ENCODE measurements around the gene TMEM50B.

TMEM50B gene

GRCh38 chr21:33493756-33494155 is 14.0 kb upstream of the TMEM50B start:
- H3K36me3 ChIP-seq (ENCODE audit: insufficient read depth, low read depth, low read length) = 0 out of 2 replicates have a peak, but pooled peaks cover 4% of the 10 kb centered on the region
- H3K9me3 ChIP-seq (ENCODE audit: insufficient read depth, low read depth, low read length) = no peaks in the 10 kb centered on the region
- peaks cover 12% of the 10 kb centered on the region for H3K4me1 ChIP-seq (ENCODE audit: insufficient read depth, low read length)
- no peak overlapping the region for H3K9ac ChIP-seq (ENCODE audit: low read depth, low read length)
- no peak overlapping the region for H3K4me3 ChIP-seq (ENCODE audit: low read length)
- H3K27ac ChIP-seq (ENCODE audit: low read length) = no peak overlapping the region
- H3K27me3 ChIP-seq (ENCODE audit: insufficient read depth, low read length) = no peaks in the 10 kb centered on the region

GRCh38 chr21:33492571-33492970 is 12.8 kb upstream of the TMEM50B start:
- Histone ChIP-seq H3K9ac (ENCODE audit: low read depth, low read length) (no peak overlapping the region), H3K36me3 (ENCODE audit: insufficient read depth, low read depth, low read length) (peaks cover 13% of the 10 kb centered on the region; the same call in 1 of the 2 replicates), H3K4me3 (ENCODE audit: low read length) (no peak overlapping the region), H3K27me3 (ENCODE audit: insufficient read depth, low read length) (no peaks in the 10 kb centered on the region), H3K27ac (ENCODE audit: low read length) (no peak overlapping the region), H3K4me1 (ENCODE audit: insufficient read depth, low read length) (peaks cover 12% of the 10 kb centered on the region), H3K9me3 (ENCODE audit: insufficient read depth, low read depth, low read length) (no peaks in the 10 kb centered on the region)

DNA sequence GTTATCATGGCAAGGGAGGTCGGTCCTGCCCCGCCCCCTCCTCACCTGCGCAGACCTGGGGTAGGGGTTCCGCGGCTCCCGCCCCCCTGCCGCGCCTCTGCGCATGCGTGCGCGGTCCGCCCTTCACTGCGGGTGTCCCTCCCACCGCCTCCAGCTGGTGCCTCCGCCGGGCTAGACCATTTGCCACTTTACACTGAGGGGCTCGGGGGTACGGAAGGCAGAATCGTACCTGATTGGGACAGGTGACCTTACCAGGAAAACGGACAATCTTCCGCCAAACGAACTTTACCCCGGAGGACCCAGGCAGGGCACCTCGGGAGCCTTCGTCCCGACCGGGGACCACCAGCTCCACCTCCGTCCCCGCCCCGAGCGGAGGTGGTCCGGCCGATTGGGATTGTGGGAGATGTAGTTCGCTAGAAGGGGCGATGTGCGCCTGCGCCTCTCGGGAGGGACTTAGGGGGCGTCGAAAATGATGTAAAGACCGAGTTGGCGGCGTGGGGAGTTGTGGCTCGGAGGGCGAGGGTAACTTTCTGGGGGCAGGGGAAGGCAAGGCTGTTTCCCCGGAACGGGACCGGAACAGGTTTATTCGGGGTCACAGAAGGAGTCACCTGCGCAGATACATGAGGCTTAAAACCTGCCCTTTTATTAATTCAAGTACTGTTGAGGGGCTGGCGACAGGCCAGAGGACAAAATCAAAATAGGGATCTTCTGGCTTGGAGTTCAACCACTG is 11.8 kb upstream of the TMEM50B start, which contains the start of gene DNAJC28:
DNAJC28 (minus strand) TSS at position 344 of the 730 bp plus-strand sequence. CDS start 2,323 bp downstream, outside the sequence.
- H3K4me1 ChIP-seq (ENCODE audit: insufficient read depth, low read length) = peaks cover 8% of the 10 kb centered on the region
- H3K36me3 ChIP-seq (ENCODE audit: insufficient read depth, low read depth, low read length) = peaks cover 13% of the 10 kb centered on the region; the same call in 1 of the 2 replicates
- no peaks in the 10 kb centered on the region for H3K9me3 ChIP-seq (ENCODE audit: insufficient read depth, low read depth, low read length)
- peak within 1 kb of the TSS; percentile 84 for H3K4me3 ChIP-seq (ENCODE audit: low read length)
- H3K27me3 ChIP-seq (ENCODE audit: insufficient read depth, low read length) = no peaks in the 10 kb centered on the region
- peak within 1 kb of the TSS; percentile 69; the same call in 1 of the 2 replicates for H3K9ac ChIP-seq (ENCODE audit: low read depth, low read length)
- H3K27ac ChIP-seq (ENCODE audit: low read length) = peak within 1 kb of the TSS; percentile 2

DNA sequence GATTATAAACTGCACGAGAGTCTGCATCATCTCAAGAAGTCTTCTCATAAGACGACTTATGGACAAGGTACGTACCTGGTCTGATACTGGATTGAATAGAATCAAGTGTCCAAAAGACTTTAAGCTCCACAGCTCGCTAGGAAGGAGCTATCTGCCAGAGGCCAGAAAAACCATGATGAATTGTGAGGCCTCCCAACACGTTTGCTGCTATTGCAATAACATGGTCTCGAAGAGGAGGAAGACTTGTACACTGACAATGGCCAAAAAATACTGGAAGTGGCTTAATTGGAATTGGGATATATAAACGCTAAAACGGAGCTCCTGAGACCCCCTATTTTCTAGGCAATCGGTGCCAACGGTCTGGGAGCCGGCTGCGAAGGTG is 11.2 kb upstream of the TMEM50B start:
- peak overlapping the region; percentile 2 for H3K27ac ChIP-seq (ENCODE audit: low read length)

GRCh38 chr21:33488936-33489335 is 9.2 kb upstream of the TMEM50B start:
- H3K27me3 ChIP-seq (ENCODE audit: insufficient read depth, low read length) = no peaks in the 10 kb centered on the region
- H3K9ac ChIP-seq (ENCODE audit: low read depth, low read length) = no peak overlapping the region
- no peaks in the 10 kb centered on the region for H3K9me3 ChIP-seq (ENCODE audit: insufficient read depth, low read depth, low read length)
- no peak overlapping the region for H3K27ac ChIP-seq (ENCODE audit: low read length)
- peaks cover 4% of the 10 kb centered on the region; the same call in 1 of the 2 replicates for H3K4me1 ChIP-seq (ENCODE audit: insufficient read depth, low read length)
- no peak overlapping the region for H3K4me3 ChIP-seq (ENCODE audit: low read length)
- peaks cover 13% of the 10 kb centered on the region; the same call in 1 of the 2 replicates for H3K36me3 ChIP-seq (ENCODE audit: insufficient read depth, low read depth, low read length)

More for the DNA sequence above, 11.2 kb upstream of the TMEM50B start:
- Histone ChIP-seq H3K4me1 (ENCODE audit: insufficient read depth, low read length) (peaks cover 4% of the 10 kb centered on the region; the same call in 1 of the 2 replicates), H3K36me3 (ENCODE audit: insufficient read depth, low read depth, low read length) (peaks cover 13% of the 10 kb centered on the region; the same call in 1 of the 2 replicates), H3K27me3 (ENCODE audit: insufficient read depth, low read length) (no peaks in the 10 kb centered on the region), H3K9me3 (ENCODE audit: insufficient read depth, low read depth, low read length) (no peaks in the 10 kb centered on the region), H3K4me3 (ENCODE audit: low read length) (peak overlapping the region; percentile 84), H3K9ac (ENCODE audit: low read depth, low read length) (peak overlapping the region; percentile 69; the same call in 1 of the 2 replicates)

DNA sequence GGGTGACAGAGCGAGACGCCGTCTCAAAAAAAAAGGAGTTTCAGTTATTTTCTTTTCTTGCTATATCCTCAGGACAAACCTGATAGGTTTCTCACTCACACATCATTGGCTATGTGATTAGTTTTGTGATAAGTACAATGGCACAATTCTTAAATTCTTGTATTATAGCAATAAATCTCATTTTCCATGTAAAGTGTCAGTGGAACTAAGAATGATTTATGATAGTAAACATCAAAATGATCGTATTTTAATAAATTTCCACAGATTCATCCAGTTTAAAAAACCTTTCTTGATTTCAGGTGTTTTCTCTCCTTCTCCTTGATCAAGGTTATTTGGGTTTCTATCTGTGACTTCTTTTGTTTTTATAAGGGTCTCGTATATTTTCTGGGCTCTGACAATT is 8.2 kb upstream of the TMEM50B start:
- H3K36me3 ChIP-seq (ENCODE audit: insufficient read depth, low read depth, low read length) = peaks cover 13% of the 10 kb centered on the region; the same call in 1 of the 2 replicates
- no peak overlapping the region for H3K4me3 ChIP-seq (ENCODE audit: low read length)
- no peak overlapping the region for H3K27ac ChIP-seq (ENCODE audit: low read length)
- no peak overlapping the region for H3K9ac ChIP-seq (ENCODE audit: low read depth, low read length)
- H3K4me1 ChIP-seq (ENCODE audit: insufficient read depth, low read length) = peaks cover 4% of the 10 kb centered on the region; the same call in 1 of the 2 replicates
- no peaks in the 10 kb centered on the region for H3K27me3 ChIP-seq (ENCODE audit: insufficient read depth, low read length)
- no peaks in the 10 kb centered on the region for H3K9me3 ChIP-seq (ENCODE audit: insufficient read depth, low read depth, low read length)

DNA sequence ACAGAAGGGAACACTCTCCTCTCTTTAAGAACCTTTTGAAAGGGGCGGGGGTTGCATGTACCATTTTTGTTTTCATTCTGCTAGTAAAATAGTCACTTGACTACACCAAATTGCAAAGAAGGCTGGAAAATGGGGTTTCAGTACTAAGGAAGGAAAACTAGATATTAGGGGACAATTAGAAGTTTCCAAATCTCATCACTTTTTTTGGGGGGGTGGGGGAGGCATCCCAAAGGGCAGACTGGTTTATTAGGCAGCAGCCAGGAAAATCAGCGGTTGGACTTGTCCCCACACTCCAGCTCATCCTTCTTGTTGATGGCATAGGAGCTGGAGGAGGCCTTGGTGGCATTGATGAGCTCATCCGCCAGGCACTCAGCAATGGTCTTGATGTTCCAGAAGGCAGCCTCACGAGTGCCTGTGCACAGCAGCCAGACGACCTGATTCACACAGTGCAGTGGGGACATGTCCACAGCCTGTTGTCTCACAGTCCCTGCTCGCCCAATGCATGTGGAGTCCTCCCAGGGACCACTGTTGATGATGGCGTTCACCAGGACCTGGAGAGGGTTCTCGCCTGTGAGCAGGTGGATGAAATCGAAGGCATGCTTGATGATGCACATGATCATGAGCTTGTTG is 1.7 kb upstream of the TMEM50B start:
- Histone ChIP-seq H3K27ac (ENCODE audit: low read length) (no peak overlapping the region), H3K4me3 (ENCODE audit: low read length) (0 out of 2 replicates have a peak overlapping the region, but pooled peaks have one; percentile 92), H3K9ac (ENCODE audit: low read depth, low read length) (no peak overlapping the region), H3K36me3 (ENCODE audit: insufficient read depth, low read depth, low read length) (no peaks in the 10 kb centered on the region), H3K9me3 (ENCODE audit: insufficient read depth, low read depth, low read length) (no peaks in the 10 kb centered on the region), H3K4me1 (ENCODE audit: insufficient read depth, low read length) (peaks cover 4% of the 10 kb centered on the region; the same call in 1 of the 2 replicates), H3K27me3 (ENCODE audit: insufficient read depth, low read length) (peaks cover 17% of the 10 kb centered on the region; the same call in 1 of the 2 replicates)

GRCh38 chr21:33480481-33481103 is 818 bp upstream of the TMEM50B start:
- Histone ChIP-seq H3K4me1 (ENCODE audit: insufficient read depth, low read length) (peaks cover 4% of the 10 kb centered on the region; the same call in 1 of the 2 replicates), H3K9me3 (ENCODE audit: insufficient read depth, low read depth, low read length) (no peaks in the 10 kb centered on the region), H3K27me3 (ENCODE audit: insufficient read depth, low read length) (peaks cover 17% of the 10 kb centered on the region; the same call in 1 of the 2 replicates), H3K27ac (ENCODE audit: low read length) (no peak overlapping the region), H3K4me3 (ENCODE audit: low read length) (peak overlapping the region; percentile 92), H3K9ac (ENCODE audit: low read depth, low read length) (peak overlapping the region; percentile 86), H3K36me3 (ENCODE audit: insufficient read depth, low read depth, low read length) (no peaks in the 10 kb centered on the region)

GRCh38 chr21:33478935-33479678 is 667 bp downstream of the TMEM50B start:
- peaks cover 17% of the 10 kb centered on the region; the same call in 1 of the 2 replicates for H3K27me3 ChIP-seq (ENCODE audit: insufficient read depth, low read length)
- no peaks in the 10 kb centered on the region for H3K9me3 ChIP-seq (ENCODE audit: insufficient read depth, low read depth, low read length)
- H3K27ac ChIP-seq (ENCODE audit: low read length) = no peak overlapping the region
- peak overlapping the region; percentile 92 for H3K4me3 ChIP-seq (ENCODE audit: low read length)
- peaks cover 4% of the 10 kb centered on the region; the same call in 1 of the 2 replicates for H3K4me1 ChIP-seq (ENCODE audit: insufficient read depth, low read length)
- peak overlapping the region; percentile 65; the same call in 1 of the 2 replicates for H3K9ac ChIP-seq (ENCODE audit: low read depth, low read length)
- H3K36me3 ChIP-seq (ENCODE audit: insufficient read depth, low read depth, low read length) = no peaks in the 10 kb centered on the region

GRCh38 chr21:33478182-33478581 is 1.6 kb downstream of the TMEM50B start:
- H3K9ac ChIP-seq (ENCODE audit: low read depth, low read length) = peak overlapping the region; percentile 12; the same call in 1 of the 2 replicates
- H3K36me3 ChIP-seq (ENCODE audit: insufficient read depth, low read depth, low read length) = no peaks in the 10 kb centered on the region
- H3K9me3 ChIP-seq (ENCODE audit: insufficient read depth, low read depth, low read length) = no peaks in the 10 kb centered on the region
- peak overlapping the region; percentile 92 for H3K4me3 ChIP-seq (ENCODE audit: low read length)
- H3K27ac ChIP-seq (ENCODE audit: low read length) = no peak overlapping the region
- H3K4me1 ChIP-seq (ENCODE audit: insufficient read depth, low read length) = peaks cover 4% of the 10 kb centered on the region; the same call in 1 of the 2 replicates
- H3K27me3 ChIP-seq (ENCODE audit: insufficient read depth, low read length) = peaks cover 17% of the 10 kb centered on the region; the same call in 1 of the 2 replicates

DNA sequence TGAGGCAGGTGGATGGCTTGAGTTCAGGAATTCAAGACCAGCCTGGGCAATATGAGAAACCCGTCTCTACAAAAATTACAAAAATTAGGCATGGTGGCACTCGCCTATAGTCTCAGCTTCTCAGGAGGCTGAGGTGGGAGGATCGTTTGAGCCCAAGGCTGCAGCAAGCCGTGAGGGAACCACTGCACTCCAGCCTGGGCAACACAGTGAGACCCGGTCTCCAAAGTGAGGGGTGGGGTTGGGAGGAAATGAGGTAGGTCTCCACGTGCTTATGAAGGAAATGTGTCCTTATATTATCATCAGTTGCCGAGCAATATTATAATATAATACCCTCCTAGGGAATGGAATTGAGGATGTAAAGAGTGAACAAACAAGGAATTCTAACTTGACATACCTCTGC is 2.7 kb downstream of the TMEM50B start:
- H3K9me3 ChIP-seq (ENCODE audit: insufficient read depth, low read depth, low read length) = no peaks in the 10 kb centered on the region
- H3K27ac ChIP-seq (ENCODE audit: low read length) = no peak overlapping the region

More for the DNA sequence above, 2.7 kb downstream of the TMEM50B start:
- Histone ChIP-seq H3K4me3 (ENCODE audit: low read length) (no peak overlapping the region), H3K27me3 (ENCODE audit: insufficient read depth, low read length) (peaks cover 17% of the 10 kb centered on the region; the same call in 1 of the 2 replicates), H3K4me1 (ENCODE audit: insufficient read depth, low read length) (peaks cover 4% of the 10 kb centered on the region; the same call in 1 of the 2 replicates), H3K36me3 (ENCODE audit: insufficient read depth, low read depth, low read length) (no peaks in the 10 kb centered on the region), H3K9ac (ENCODE audit: low read depth, low read length) (no peak overlapping the region)
